ENCODE results near the gene NCOA6.

DNA sequence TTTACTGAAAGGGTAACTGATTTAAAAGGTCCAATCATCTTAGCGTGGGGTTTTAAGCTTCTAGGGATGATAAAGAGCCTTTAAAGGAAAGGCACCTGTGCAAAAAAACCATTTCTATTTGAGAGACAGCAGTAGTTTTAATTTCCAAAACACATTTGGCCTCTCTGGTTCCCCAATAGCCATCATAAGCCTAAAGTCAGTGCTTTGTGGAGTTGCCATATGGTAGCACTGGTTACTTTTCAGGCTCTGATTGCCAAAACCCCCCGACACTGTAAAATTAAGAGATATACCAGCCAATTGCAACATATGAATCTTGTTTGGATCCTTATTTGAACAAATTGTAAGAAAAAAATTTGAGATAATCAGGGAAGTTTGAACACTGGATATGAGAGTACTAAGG is 76.7 kb downstream of the NCOA6 start:
- TF ChIP-seq, protein P1, sequence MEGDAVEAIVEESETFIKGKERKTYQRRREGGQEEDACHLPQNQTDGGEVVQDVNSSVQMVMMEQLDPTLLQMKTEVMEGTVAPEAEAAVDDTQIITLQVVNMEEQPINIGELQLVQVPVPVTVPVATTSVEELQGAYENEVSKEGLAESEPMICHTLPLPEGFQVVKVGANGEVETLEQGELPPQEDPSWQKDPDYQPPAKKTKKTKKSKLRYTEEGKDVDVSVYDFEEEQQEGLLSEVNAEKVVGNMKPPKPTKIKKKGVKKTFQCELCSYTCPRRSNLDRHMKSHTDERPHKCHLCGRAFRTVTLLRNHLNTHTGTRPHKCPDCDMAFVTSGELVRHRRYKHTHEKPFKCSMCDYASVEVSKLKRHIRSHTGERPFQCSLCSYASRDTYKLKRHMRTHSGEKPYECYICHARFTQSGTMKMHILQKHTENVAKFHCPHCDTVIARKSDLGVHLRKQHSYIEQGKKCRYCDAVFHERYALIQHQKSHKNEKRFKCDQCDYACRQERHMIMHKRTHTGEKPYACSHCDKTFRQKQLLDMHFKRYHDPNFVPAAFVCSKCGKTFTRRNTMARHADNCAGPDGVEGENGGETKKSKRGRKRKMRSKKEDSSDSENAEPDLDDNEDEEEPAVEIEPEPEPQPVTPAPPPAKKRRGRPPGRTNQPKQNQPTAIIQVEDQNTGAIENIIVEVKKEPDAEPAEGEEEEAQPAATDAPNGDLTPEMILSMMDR (conservative IDR thresholded peaks at IDR 0.05; ENCODE audit: low read depth, low read length) = no peak
- no peak for TF ChIP-seq CEBPB (IDR thresholded peaks at IDR 0.05; ENCODE audit: low read depth, low read length)
- TF ChIP-seq BHLHE40 (IDR thresholded peaks at IDR 0.05; ENCODE audit: low read depth, low read length) = no peak
- no peak for TF ChIP-seq POLR2A (IDR thresholded peaks at IDR 0.05; ENCODE audit: low read depth, low read length)
- TF ChIP-seq MAZ (IDR thresholded peaks at IDR 0.05; ENCODE audit: borderline replicate concordance, low read depth, low read length) = no peak
- TF ChIP-seq SMC3 (IDR thresholded peaks at IDR 0.05; ENCODE audit: low read depth, low read length) = no peak
- TF ChIP-seq CHD1 (IDR thresholded peaks at IDR 0.05; ENCODE audit: low read depth, low read length) = no peak
- TF ChIP-seq MXI1 (IDR thresholded peaks at IDR 0.05; ENCODE audit: borderline replicate concordance, low read depth, low read length) = no peak
- TF ChIP-seq, protein P2, sequence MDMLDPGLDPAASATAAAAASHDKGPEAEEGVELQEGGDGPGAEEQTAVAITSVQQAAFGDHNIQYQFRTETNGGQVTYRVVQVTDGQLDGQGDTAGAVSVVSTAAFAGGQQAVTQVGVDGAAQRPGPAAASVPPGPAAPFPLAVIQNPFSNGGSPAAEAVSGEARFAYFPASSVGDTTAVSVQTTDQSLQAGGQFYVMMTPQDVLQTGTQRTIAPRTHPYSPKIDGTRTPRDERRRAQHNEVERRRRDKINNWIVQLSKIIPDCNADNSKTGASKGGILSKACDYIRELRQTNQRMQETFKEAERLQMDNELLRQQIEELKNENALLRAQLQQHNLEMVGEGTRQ (IDR thresholded peaks at IDR 0.05; ENCODE audit: low read depth, low read length) = no peak
- TF ChIP-seq RAD21 (IDR thresholded peaks at IDR 0.05; ENCODE audit: low read length) = no peak
